H1 (cell line): ENCODE data around the gene IGLL5. TPM values are rescaled to one million over a fixed set of nuclear protein-coding genes. Genes with fewer than 3 reads are reported as not detected.

Experiments used
- CTCF ChIA-PET: fragments of 300-600 bp; sonication (Branson Sonifier 250); formaldehyde crosslinking; loops from one replicate; lab custom pipeline; 2021; ENCODE audit not compliant: partially characterized antibody; lab: Charles Lee
- POLR2A ChIA-PET: fragments of 300-600 bp; sonication (Branson Sonifier 250); formaldehyde crosslinking; loops from one replicate; lab custom pipeline; 2021; ENCODE audit warnings: inconsistent platforms; ENCODE audit not compliant: partially characterized antibody; lab: Charles Lee
- DNase-seq, 2 experiments: peaks; one replicate each; pipeline versions ENCODE4 v3.0.0 to v3.0.0-alpha.2; 2010 to 2022; ENCODE audit warnings: low spot score in 2 of 2, low read depth in 1 of 2, mixed read lengths in 1 of 2
- FAIRE-seq: peaks from 2 replicates; lab custom pipeline; 2011; peaks lifted over from hg19 to GRCh38; lab: Jason Lieb, UNC
- H2AFZ ChIP-seq: 2 replicates; pipeline ENCODE4 v1.8.1; 2012; ENCODE audit warnings: low read length, inconsistent platforms
- H2AK5ac ChIP-seq: 2 replicates; pipeline ENCODE4 v1.6.1; 2013; ENCODE audit warnings: low read depth, low read length
- H2BK120ac ChIP-seq: replicated peaks from 2 replicates; pipeline ENCODE3; 2013; ENCODE audit warnings: low read depth, low read length, inconsistent platforms
- H2BK12ac ChIP-seq: 2 replicates; pipeline ENCODE4 v1.6.1; 2013; ENCODE audit warnings: low read depth, low read length
- H2BK15ac ChIP-seq: 2 replicates; pipeline ENCODE4 v1.6.1; 2013; ENCODE audit warnings: low read length
- H2BK20ac ChIP-seq: 2 replicates; pipeline ENCODE4 v1.6.1; 2013; ENCODE audit warnings: low read length
- H2BK5ac ChIP-seq: 2 replicates; pipeline ENCODE4 v1.6.1; 2013; ENCODE audit warnings: low read depth, low read length
- H3K14ac ChIP-seq: 2 replicates; pipeline ENCODE4 v1.6.1; 2013; ENCODE audit warnings: inconsistent platforms; ENCODE audit not compliant: insufficient read length
- H3K18ac ChIP-seq: 2 replicates; pipeline ENCODE4 v1.6.1; 2013; ENCODE audit warnings: low read length; ENCODE audit errors: extremely low read depth
- H3K23ac ChIP-seq: 2 replicates; pipeline ENCODE4 v1.6.1; 2013; ENCODE audit warnings: inconsistent platforms; ENCODE audit not compliant: insufficient read length
- H3K23me2 ChIP-seq: 2 replicates; pipeline ENCODE4 v1.6.1; 2013; ENCODE audit warnings: low read depth, low read length
- H3K27ac ChIP-seq: 2 replicates; pipeline ENCODE4 v1.6.1; 2011; ENCODE audit warnings: low read depth, low read length, inconsistent platforms
- H3K27me3 ChIP-seq, 4 experiments: replicated peaks in 1 of 4; 1 replicate in 1 of 4; 2 replicates in 3 of 4; pipeline versions ENCODE4 v1.6.1 to v1.8.1; 2011 to 2013; ENCODE audit warnings: low read length in 3 of 4, mild to moderate bottlenecking in 3 of 4, inconsistent platforms in 2 of 4, mixed read lengths in 2 of 4, moderate library complexity in 1 of 4; ENCODE audit not compliant: control insufficient read depth in 3 of 4, insufficient read depth in 3 of 4; ENCODE audit errors: extremely low read depth in 1 of 4
- H3K36me3 ChIP-seq, 4 experiments: 2 replicates each; pipeline versions ENCODE4 v1.6.1 to v1.8.1; 2011 to 2013; ENCODE audit warnings: mild to moderate bottlenecking in 4 of 4, low read length in 3 of 4, moderate library complexity in 2 of 4, control low read depth in 1 of 4, inconsistent platforms in 1 of 4; ENCODE audit not compliant: insufficient read depth in 4 of 4, control insufficient read depth in 2 of 4
- H3K4ac ChIP-seq: replicated peaks from 2 replicates; pipeline ENCODE3; 2013; ENCODE audit warnings: low read length, low read depth, mixed read lengths, inconsistent platforms; ENCODE audit not compliant: insufficient read length
- H3K4me1 ChIP-seq, 4 experiments: replicated peaks in 1 of 4; 1 replicate in 1 of 4; 2 replicates in 3 of 4; pipeline versions ENCODE4 v1.6.1 to v1.8.1; 2011 to 2013; ENCODE audit warnings: low read length in 3 of 4, inconsistent platforms in 2 of 4, mixed read lengths in 1 of 4; ENCODE audit not compliant: insufficient read depth in 4 of 4, control insufficient read depth in 3 of 4
- H3K4me2 ChIP-seq, 2 experiments: 2 replicates each; pipeline versions ENCODE4 v1.6.1 to v1.8.1; 2011 to 2013; ENCODE audit warnings: low read depth in 2 of 2, low read length in 2 of 2, control low read depth in 1 of 2, inconsistent platforms in 1 of 2, mild to moderate bottlenecking in 1 of 2; ENCODE audit not compliant: insufficient read depth in 1 of 2
- H3K4me3 ChIP-seq, 4 experiments: fragments of 200-600, 300-600 bp in 1 of 4; sonication (generic), shearing (Covaris generic), sonication (Bioruptor Twin) in 1 of 4; 2 replicates each; pipeline versions ENCODE4 v1.5.1 to v1.8.1; 2011 to 2016; ENCODE audit warnings: low read length in 4 of 4, low read depth in 3 of 4, control low read depth in 2 of 4, inconsistent platforms in 2 of 4, mild to moderate bottlenecking in 2 of 4, mixed read lengths in 1 of 4, moderate library complexity in 1 of 4; ENCODE audit not compliant: insufficient read depth in 2 of 4; ENCODE audit errors: extremely low read depth in 1 of 4
- H3K56ac ChIP-seq: replicated peaks from 2 replicates; pipeline ENCODE3; 2013; ENCODE audit warnings: low read depth, mild to moderate bottlenecking, mixed read lengths, low read length, inconsistent platforms; ENCODE audit not compliant: insufficient read length
- H3K79me1 ChIP-seq: 2 replicates; pipeline ENCODE4 v1.6.1; 2013; ENCODE audit warnings: low read depth, low read length, control low read depth
- H3K79me2 ChIP-seq, 2 experiments: 2 replicates each; pipeline versions ENCODE4 v1.6.1 to v1.8.1; 2012 to 2013; ENCODE audit warnings: low read length in 2 of 2, mild to moderate bottlenecking in 2 of 2, inconsistent platforms in 1 of 2; ENCODE audit not compliant: insufficient read depth in 2 of 2, control insufficient read depth in 1 of 2
- H3K9ac ChIP-seq, 4 experiments: replicated peaks in 1 of 4; 1 replicate in 1 of 4; 2 replicates in 3 of 4; pipeline versions ENCODE4 v1.6.1 to v1.8.1; 2011 to 2013; ENCODE audit warnings: low read depth in 3 of 4, low read length in 3 of 4, control low read depth in 2 of 4, mild to moderate bottlenecking in 2 of 4, moderate library complexity in 2 of 4, inconsistent platforms in 1 of 4; ENCODE audit errors: extremely low read depth in 1 of 4
- H3K9me3 ChIP-seq, 2 experiments: 2 replicates each; pipeline versions ENCODE4 v1.6.1 to v1.8.1; 2012 to 2013; ENCODE audit warnings: mild to moderate bottlenecking in 2 of 2, moderate library complexity in 2 of 2, control low read depth in 1 of 2, inconsistent platforms in 1 of 2, low read depth in 1 of 2, low read length in 1 of 2, mixed read lengths in 1 of 2; ENCODE audit not compliant: insufficient read depth in 2 of 2
- H4K20me1 ChIP-seq, 2 experiments: replicated peaks in 1 of 2; 2 replicates each; pipeline versions ENCODE3 to v1.8.1; 2011 to 2013; ENCODE audit warnings: inconsistent platforms in 2 of 2, low read length in 2 of 2, mild to moderate bottlenecking in 1 of 2; ENCODE audit not compliant: insufficient read depth in 2 of 2, control insufficient read depth in 1 of 2
- H4K5ac ChIP-seq: 2 replicates; pipeline ENCODE4 v1.6.1; 2013; ENCODE audit warnings: low read length, low read depth, mixed read lengths, inconsistent platforms; ENCODE audit not compliant: insufficient read length
- H4K8ac ChIP-seq: 2 replicates; pipeline ENCODE4 v1.8.0; 2013; ENCODE audit warnings: mild to moderate bottlenecking, moderate library complexity, low read length, inconsistent platforms; ENCODE audit not compliant: insufficient read depth; ENCODE audit errors: extremely low read depth
- H4K91ac ChIP-seq: replicated peaks from 2 replicates; pipeline ENCODE3; 2013; ENCODE audit warnings: low read length, mixed read lengths, inconsistent platforms; ENCODE audit not compliant: insufficient read length
- WGBS, 2 experiments: shearing (Covaris generic) in 1 of 2; methylation state at CpG; one replicate each; pipeline versions ENCODE4 v1.1.6 to v1.1.7; 2013 to 2015; ENCODE audit warnings: low lambda C conversion rate in 2 of 2, mixed read lengths in 2 of 2, inconsistent platforms in 1 of 2, low coverage in 1 of 2, missing lambda C conversion rate in 1 of 2; ENCODE audit not compliant: insufficient replicate concordance in 2 of 2, insufficient coverage in 1 of 2, insufficient read length in 1 of 2; ENCODE audit errors: extremely low coverage in 1 of 2, missing lambda C conversion rate in 1 of 2; 5-methylcytosine and 5-hydroxymethylcytosine counted together
- polyA plus RNA-seq, 7 experiments: library from polyadenylated mRNA; depleted of rRNA in 3 of 7; stranded (reverse) in 5 of 7; unstranded in 2 of 7; fragments of >200 nt in 5 of 7; fragments of 200-250 nt in 2 of 7; gene quantifications; 1 replicate in 5 of 7; 2 replicates in 1 of 7; 4 replicates in 1 of 7; pipeline versions ENCODE4 v1.2.1 to v1.2.3, GENCODE V29; 2011 to 2013; ENCODE audit warnings: missing spikeins in 2 of 7, mixed read lengths in 2 of 7
- total RNA-seq: library from RNA; stranded (reverse); fragmentation: NEBNext Ultra II Directional; extraction: Animal tissue kit (Norgen Biotek cat#: 25700); gene quantifications from 2 replicates; pipeline ENCODE4 v1.2.1, GENCODE V29; 2021

IGLL5 gene
- total and polyA plus RNA-seq, 2 of the 8 experiments (the other 6 are each of a cell fraction or from before 2014, with no cell fraction given): not detected

- ChIA-PET CTCF (interaction anchor here (0.6 to 0.7 kb wide), 3 partner anchors 18 to 341 kb away, joined by 3 read pairs; no protein-coding TSS in a partner anchor), POLR2A (interaction anchor here (0.6 kb wide), 1 partner anchor 184 kb away, joined by 3 read pairs; no protein-coding TSS in a partner anchor)
- DNase-seq (no peak), FAIRE-seq (no peak)
- no peak overlapping the region for H2BK120ac ChIP-seq
- no peak overlapping the region for H4K91ac ChIP-seq
- no peak overlapping the region for H3K18ac ChIP-seq
- H2BK12ac ChIP-seq: no peak overlapping the region
- H3K79me1 ChIP-seq: no peaks in the 10 kb centered on the region
- no peaks in the 10 kb centered on the region for H3K36me3 ChIP-seq
- H3K9me3 ChIP-seq: peaks cover 34 to 91% of the 10 kb centered on the region in 2 experiments
- H4K5ac ChIP-seq: no peak overlapping the region
- no peak overlapping the region for H2BK15ac ChIP-seq
- no peak overlapping the region for H2AK5ac ChIP-seq
- no peak overlapping the region for H2BK5ac ChIP-seq
- H2BK20ac ChIP-seq: no peak overlapping the region
- H3K27ac ChIP-seq: no peak overlapping the region
- no peak overlapping the region for H3K4me2 ChIP-seq
- no peak overlapping the region for H3K4ac ChIP-seq
- H3K4me1 ChIP-seq: peaks cover 0 to 6% (median 0%) of the 10 kb centered on the region in 4 experiments; a peak in 1 of 7 replicates
- no peak overlapping the region for H3K9ac ChIP-seq
- H3K56ac ChIP-seq: no peak overlapping the region
- H3K27me3 ChIP-seq: peaks cover 0 to 11% (median 7%) of the 10 kb centered on the region in 4 experiments; a peak in 4 of 7 replicates
- no peak overlapping the region for H3K4me3 ChIP-seq
- no peak overlapping the region for H2AFZ ChIP-seq
- 93% methylated on average over 13 of the region's 14 CpGs; no CpG with 5 or more reads in 1 of the 2 experiments for WGBS, 2 experiments
- H3K23me2 ChIP-seq: no peaks in the 10 kb centered on the region
- H3K14ac ChIP-seq: no peak overlapping the region
- H3K23ac ChIP-seq: no peak overlapping the region
- no peaks in the 10 kb centered on the region for H4K20me1 ChIP-seq
- no peak overlapping the region for H4K8ac ChIP-seq
- no peaks in the 10 kb centered on the region for H3K79me2 ChIP-seq
Measured at GRCh38 chr22:22931557-22932270, 44.1 kb downstream of the IGLL5 start.
